GM12878 (cell line): ENCODE data around the gene CDH8. TPM values are rescaled to one million over a fixed set of nuclear protein-coding genes. Genes with fewer than 3 reads are reported as not detected.

Experiments
- ATAC-seq: fragments of 200-7000 bp; cut with Tn5 transposase; 3 replicates; pipeline ENCODE4 v1.9.1; 2020; ENCODE audit warnings: mild to moderate bottlenecking, moderate library complexity
- BruUV-seq: library from RNA; stranded (reverse); fragments of 400-500 nt; replicated peaks from 2 replicates; lab custom pipeline; 2021; lab: Mats Ljungman, UMichigan
- CTCF ChIA-PET: fragments of 300-600 bp; sonication (Branson Sonifier 250); formaldehyde crosslinking; extraction: SDS; loops from one replicate; lab custom pipeline; 2021; ENCODE audit warnings: inconsistent platforms; lab: Yijun Ruan, JAX
- POLR2A ChIA-PET: fragments of 350-600 bp; formaldehyde crosslinking; extraction: SDS; loops from one replicate; lab custom pipeline; 2021; ENCODE audit warnings: inconsistent platforms; lab: Charles Lee
- RAD21 ChIA-PET: fragments of 300-600 bp; sonication (Branson Sonifier 250); formaldehyde crosslinking; loops from one replicate; lab custom pipeline; 2023; ENCODE audit warnings: antibody characterized with exemption; ENCODE audit not compliant: unreplicated experiment; lab: Charles Lee
- SMC1A ChIA-PET: fragments of 300-600 bp; sonication (Branson Sonifier 250); formaldehyde crosslinking; loops from one replicate; lab custom pipeline; 2023; ENCODE audit not compliant: unreplicated experiment, uncharacterized antibody; lab: Charles Lee
- DNase-seq: peaks from one replicate; pipeline ENCODE4 v3.0.0-alpha.2; 2011; ENCODE audit warnings: low read depth, low spot score
- FAIRE-seq: peaks from 3 replicates; lab custom pipeline; 2011; peaks lifted over from hg19 to GRCh38; lab: Jason Lieb, UNC
- H2AFZ ChIP-seq: 2 replicates; pipeline ENCODE4 v1.6.0; 2011; ENCODE audit warnings: low read depth, low read length, control low read depth; ENCODE audit not compliant: control insufficient read depth
- H3K27ac ChIP-seq: 2 replicates; pipeline ENCODE4 v1.5.1; 2011; ENCODE audit warnings: control low read depth; ENCODE audit not compliant: control insufficient read depth, insufficient read depth
- H3K27me3 ChIP-seq, 2 experiments: replicated peaks in 1 of 2; 2 replicates each; pipeline versions ENCODE4 v1.6.0 to v1.6.1; 2011; ENCODE audit warnings: low read length in 1 of 2; ENCODE audit not compliant: control insufficient read depth in 2 of 2, insufficient read depth in 2 of 2
- H3K36me3 ChIP-seq, 2 experiments: 2 replicates each; pipeline ENCODE4 v1.5.1; 2011; ENCODE audit warnings: low read length in 1 of 2; ENCODE audit not compliant: control insufficient read depth in 2 of 2, insufficient read depth in 2 of 2
- H3K4me1 ChIP-seq: 2 replicates; pipeline ENCODE4 v1.6.1; 2011; ENCODE audit warnings: mild to moderate bottlenecking, low read length, moderate library complexity, mixed read lengths; ENCODE audit not compliant: control insufficient read depth, insufficient read depth
- H3K4me2 ChIP-seq: 2 replicates; pipeline ENCODE4 v1.6.0; 2011; ENCODE audit warnings: control low read depth; ENCODE audit not compliant: control insufficient read depth, insufficient read depth
- H3K4me3 ChIP-seq: fragments of 200-600 bp; sonication (generic); 2 replicates; pipeline ENCODE4 v1.5.1; 2016
- H3K79me2 ChIP-seq: 2 replicates; pipeline ENCODE4 v1.6.0; 2011; ENCODE audit warnings: low read length; ENCODE audit not compliant: control insufficient read depth, insufficient read depth
- H3K9ac ChIP-seq: 2 replicates; pipeline ENCODE4 v1.8.0; 2011; ENCODE audit warnings: low read length, control low read depth, mixed read lengths; ENCODE audit not compliant: control insufficient read depth, insufficient read depth
- H3K9me3 ChIP-seq: replicated peaks from 3 replicates; pipeline ENCODE4 v1.5.1; 2011; ENCODE audit warnings: mild to moderate bottlenecking, low read length; ENCODE audit not compliant: control insufficient read depth, insufficient read depth
- H4K20me1 ChIP-seq: 2 replicates; pipeline ENCODE4 v1.6.0; 2011; ENCODE audit not compliant: control insufficient read depth, insufficient read depth
- BMI1 ChIP-seq: fragments of 450-650 bp; IDR thresholded peaks from 2 replicates; pipeline ENCODE4 v1.6.1; 2016; ENCODE audit warnings: mild to moderate bottlenecking, moderate library complexity, borderline replicate concordance
- MTA2 ChIP-seq: fragments of 450-650 bp; IDR thresholded peaks from 2 replicates; pipeline ENCODE4 v1.6.1; 2016; ENCODE audit warnings: low read depth, mild to moderate bottlenecking, moderate library complexity
- NBN ChIP-seq: fragments of 450-650 bp; IDR thresholded peaks from 2 replicates; pipeline ENCODE4 v1.6.1; 2016
- TBL1XR1 ChIP-seq: IDR thresholded peaks from 2 replicates; pipeline ENCODE4 v1.6.1; 2012; ENCODE audit warnings: low read depth, low read length, improper control_type of control experiment
- WGBS: methylation state at CpG from one replicate; pipeline ENCODE4 v1.1.6; 2016; ENCODE audit warnings: low lambda C conversion rate; ENCODE audit not compliant: insufficient replicate concordance, insufficient coverage; ENCODE audit errors: missing lambda C conversion rate; 5-methylcytosine and 5-hydroxymethylcytosine counted together
- in situ Hi-C: fragments of 300-500 bp; cut with MboI; formaldehyde crosslinking; loops from 9 replicates; pipeline ENCODE4 v1.14.3; 2018; ENCODE audit warnings: mixed read lengths
- intact Hi-C: fragments of 100-400 bp; cut with micrococcal nuclease; formaldehyde crosslinking; loops from one replicate; pipeline ENCODE4 v1.14.2; 2022; ENCODE audit not compliant: unreplicated experiment
- polyA plus RNA-seq, 11 experiments: library from polyadenylated mRNA; depleted of rRNA in 4 of 11; unstranded in 6 of 11; stranded (reverse) in 5 of 11; fragments of >200 nt; fragmentation: Nextera tagmentation in 4 of 11; fragmentation: Illumina TruSeq in 1 of 11; extraction: Ambion mirVana in 4 of 11; extraction: Trizol in 1 of 11; gene quantifications; 1 replicate in 1 of 11; 2 replicates in 10 of 11; pipeline versions ENCODE4 v1.2.1 to v1.2.3, GENCODE V29; 2011 to 2016; ENCODE audit warnings: inconsistent platforms in 2 of 11, missing spikeins in 2 of 11, low read depth in 1 of 11
- total RNA-seq, 4 experiments: library from RNA; depleted of rRNA in 3 of 4; stranded (reverse); fragments of >200 nt in 3 of 4; fragmentation: Illumina TruSeq in 1 of 4; extraction: Trizol in 1 of 4; gene quantifications; 2 replicates each; pipeline versions ENCODE4 v1.2.1 to v1.2.3, GENCODE V29; 2013 to 2021
- TF ChIP-seq, protein P1 (sequence below): fragments of 450-650 bp; IDR thresholded peaks from 2 replicates; pipeline ENCODE4 v1.6.1; 2016; ENCODE audit warnings: mild to moderate bottlenecking, moderate library complexity, borderline replicate concordance

Gene CDH8
- total and polyA plus RNA-seq, 10 of the 15 experiments (the other 5 are each of a cell fraction or from before 2014, with no cell fraction given) = 0.13 to 0.68 (median 0.25) TPM; not detected in 3

DNA sequence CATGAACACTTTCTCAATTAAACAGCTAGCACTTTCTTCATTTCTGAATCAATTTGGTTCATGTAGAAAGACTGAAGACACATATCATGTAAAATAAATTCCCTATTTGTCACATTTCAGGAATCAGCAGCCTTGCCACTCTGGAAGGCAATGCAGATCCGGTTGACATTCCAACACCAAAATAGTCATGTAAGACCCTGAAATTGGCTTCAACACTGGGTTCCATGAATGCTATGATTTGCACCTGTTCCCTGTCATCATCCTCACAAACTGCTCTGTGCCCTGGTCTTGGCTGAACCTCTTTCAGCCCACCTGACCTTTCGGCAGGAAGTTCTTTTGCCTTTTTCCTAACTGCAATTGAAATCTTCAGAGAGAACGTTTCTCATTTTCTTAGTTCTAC, 156.9 kb downstream of the CDH8 start:
- H4K20me1 ChIP-seq = no peaks in the 10 kb centered on the region
- no peak overlapping the region for H2AFZ ChIP-seq
- DNase-seq (no peak), ATAC-seq (no peak), FAIRE-seq (no peak)
- H3K4me2 ChIP-seq = no peak overlapping the region
- POLR2A ChIA-PET = no interaction called here
- no peak overlapping the region for H3K27ac ChIP-seq
- no peak overlapping the region for H3K9ac ChIP-seq
- RAD21 ChIA-PET = no interaction called here
- H3K4me1 ChIP-seq = no peaks in the 10 kb centered on the region
- no peak overlapping the region for H3K4me3 ChIP-seq
- no peaks in the 10 kb centered on the region for H3K79me2 ChIP-seq
- in situ Hi-C loops = no loop called here
- TF ChIP-seq TBL1XR1 = no peak
- TF ChIP-seq MTA2 = no peak
- TF ChIP-seq NBN = no peak
- TF ChIP-seq, protein P1, sequence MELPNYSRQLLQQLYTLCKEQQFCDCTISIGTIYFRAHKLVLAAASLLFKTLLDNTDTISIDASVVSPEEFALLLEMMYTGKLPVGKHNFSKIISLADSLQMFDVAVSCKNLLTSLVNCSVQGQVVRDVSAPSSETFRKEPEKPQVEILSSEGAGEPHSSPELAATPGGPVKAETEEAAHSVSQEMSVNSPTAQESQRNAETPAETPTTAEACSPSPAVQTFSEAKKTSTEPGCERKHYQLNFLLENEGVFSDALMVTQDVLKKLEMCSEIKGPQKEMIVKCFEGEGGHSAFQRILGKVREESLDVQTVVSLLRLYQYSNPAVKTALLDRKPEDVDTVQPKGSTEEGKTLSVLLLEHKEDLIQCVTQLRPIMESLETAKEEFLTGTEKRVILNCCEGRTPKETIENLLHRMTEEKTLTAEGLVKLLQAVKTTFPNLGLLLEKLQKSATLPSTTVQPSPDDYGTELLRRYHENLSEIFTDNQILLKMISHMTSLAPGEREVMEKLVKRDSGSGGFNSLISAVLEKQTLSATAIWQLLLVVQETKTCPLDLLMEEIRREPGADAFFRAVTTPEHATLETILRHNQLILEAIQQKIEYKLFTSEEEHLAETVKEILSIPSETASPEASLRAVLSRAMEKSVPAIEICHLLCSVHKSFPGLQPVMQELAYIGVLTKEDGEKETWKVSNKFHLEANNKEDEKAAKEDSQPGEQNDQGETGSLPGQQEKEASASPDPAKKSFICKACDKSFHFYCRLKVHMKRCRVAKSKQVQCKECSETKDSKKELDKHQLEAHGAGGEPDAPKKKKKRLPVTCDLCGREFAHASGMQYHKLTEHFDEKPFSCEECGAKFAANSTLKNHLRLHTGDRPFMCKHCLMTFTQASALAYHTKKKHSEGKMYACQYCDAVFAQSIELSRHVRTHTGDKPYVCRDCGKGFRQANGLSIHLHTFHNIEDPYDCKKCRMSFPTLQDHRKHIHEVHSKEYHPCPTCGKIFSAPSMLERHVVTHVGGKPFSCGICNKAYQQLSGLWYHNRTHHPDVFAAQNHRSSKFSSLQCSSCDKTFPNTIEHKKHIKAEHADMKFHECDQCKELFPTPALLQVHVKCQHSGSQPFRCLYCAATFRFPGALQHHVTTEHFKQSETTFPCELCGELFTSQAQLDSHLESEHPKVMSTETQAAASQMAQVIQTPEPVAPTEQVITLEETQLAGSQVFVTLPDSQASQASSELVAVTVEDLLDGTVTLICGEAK = no peak
- TF ChIP-seq BMI1 = no peak
- BruUV-seq = no TSS peak
- SMC1A ChIA-PET = interaction anchor here (0.7 to 2.2 kb wide), 2 partner anchors 9 to 13 kb away, joined by 3 to 5 read pairs; no protein-coding TSS in a partner anchor
- intact Hi-C loops = no loop called here
- H3K27me3 ChIP-seq = no peaks in the 10 kb centered on the region
- no peaks in the 10 kb centered on the region for H3K36me3 ChIP-seq
- CTCF ChIA-PET = interaction anchor here (1.2 kb wide), 1 partner anchor 17 kb away, joined by 3 read pairs; no protein-coding TSS in a partner anchor
- 20% methylated on average over 3 of the region's 3 CpGs for WGBS
- no peaks in the 10 kb centered on the region for H3K9me3 ChIP-seq
